Sciatic nerve (tissue), 2 donors: ENCODE results near the gene SLC16A11. TPM values are rescaled to one million over a fixed set of nuclear protein-coding genes. Genes with fewer than 3 reads are reported as not detected.
"Not testable (repeated sequence)": the region's sequence is repeated elsewhere in the genome, so short reads cannot be mapped to it uniquely, and the experiment has no call there.

Source experiments
- ATAC-seq: fragments of 200-7000 bp; cut with Tn5 transposase; one replicate; pipeline ENCODE4 v1.9.1; 2020; ENCODE audit warnings: mild to moderate bottlenecking, moderate library complexity
- DNase-seq: peaks from one replicate; pipeline ENCODE4 v3.0.0-alpha.2; 2020; ENCODE audit warnings: low spot score
- intact Hi-C: fragments of 100-400 bp; cut with DNase I; formaldehyde crosslinking; loops from one replicate; pipeline ENCODE4 v1.14.2; 2022
- total RNA-seq: library from RNA; stranded (reverse); fragmentation: NEBNext Ultra II Directional; extraction: Animal tissue kit (Norgen Biotek cat#: 25700); gene quantifications from one replicate; pipeline ENCODE4 v1.2.1, GENCODE V29; 2021
- donor health status: DM: no; HTN: no; CAD: no.
- donor health status: DM: no; HTN: no; CAD: no.

The SLC16A11 gene
- total RNA-seq, 1 donor from 2014 or later = 0.89 TPM

DNA sequence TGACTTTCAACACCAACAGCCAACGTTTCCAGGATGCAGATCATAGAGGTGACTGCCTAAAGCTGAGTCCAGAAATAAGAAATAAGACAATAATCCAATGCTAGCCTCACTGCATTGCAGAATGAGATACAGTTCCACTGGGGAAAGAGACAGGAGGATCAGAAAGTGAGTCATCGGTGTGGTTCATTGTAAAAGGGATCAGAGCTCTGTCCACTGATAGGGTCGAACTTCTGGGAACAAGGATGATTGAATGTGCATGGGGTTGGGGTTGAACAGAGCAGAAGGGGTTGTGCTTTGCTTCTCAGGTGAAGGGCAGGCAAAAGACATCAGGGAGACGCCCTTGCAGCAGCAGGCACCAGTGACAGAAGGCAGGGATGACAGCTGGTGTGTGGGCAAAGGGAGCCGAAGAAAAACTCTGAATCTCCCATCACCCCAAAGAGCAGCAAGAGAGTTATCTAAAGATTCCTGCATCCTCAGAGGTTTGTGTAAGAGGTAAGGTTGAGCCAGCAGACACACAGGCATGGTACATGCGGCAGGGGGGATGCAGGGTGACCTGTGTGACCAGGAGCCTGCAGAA is 19.7 kb upstream of the SLC16A11 start:
- ATAC-seq (no peak), DNase-seq (no peak)
- intact Hi-C loops = no loop called here

DNA sequence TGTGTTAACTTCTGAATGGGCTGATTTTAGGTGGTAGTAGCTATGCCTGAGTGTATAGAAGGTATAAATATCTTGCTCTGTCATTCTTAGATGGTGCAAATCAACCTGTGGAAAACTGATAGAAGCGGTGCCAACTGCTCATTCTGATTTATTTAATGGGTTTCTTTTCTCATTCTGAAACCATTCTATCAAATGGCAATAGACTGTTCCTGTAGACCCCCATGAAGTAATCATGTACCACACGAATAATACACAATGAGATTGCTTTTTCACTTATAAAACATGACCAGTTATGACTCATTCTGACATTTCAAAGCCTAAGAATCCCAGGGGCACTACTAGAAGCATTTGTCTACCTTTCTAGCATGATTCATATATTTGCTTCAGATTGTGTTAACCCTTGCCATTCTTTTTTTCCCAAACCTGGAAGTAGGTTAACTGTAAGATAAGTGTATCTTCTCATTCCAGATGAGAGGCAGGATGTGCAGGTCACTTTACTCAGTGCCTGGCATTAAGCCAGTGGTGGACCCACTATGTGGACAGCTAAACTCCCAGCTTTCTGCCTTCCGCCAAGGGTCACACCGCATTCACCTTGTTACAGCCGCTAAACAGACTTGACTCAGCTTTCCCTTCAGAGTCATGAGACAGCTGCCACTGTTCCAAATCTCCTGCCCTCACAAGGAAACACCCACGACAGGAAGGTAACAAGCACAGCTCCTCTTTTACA is 16.4 kb upstream of the SLC16A11 start:
- intact Hi-C loops = no loop called here
- ATAC-seq (no peak), DNase-seq (no peak)

DNA sequence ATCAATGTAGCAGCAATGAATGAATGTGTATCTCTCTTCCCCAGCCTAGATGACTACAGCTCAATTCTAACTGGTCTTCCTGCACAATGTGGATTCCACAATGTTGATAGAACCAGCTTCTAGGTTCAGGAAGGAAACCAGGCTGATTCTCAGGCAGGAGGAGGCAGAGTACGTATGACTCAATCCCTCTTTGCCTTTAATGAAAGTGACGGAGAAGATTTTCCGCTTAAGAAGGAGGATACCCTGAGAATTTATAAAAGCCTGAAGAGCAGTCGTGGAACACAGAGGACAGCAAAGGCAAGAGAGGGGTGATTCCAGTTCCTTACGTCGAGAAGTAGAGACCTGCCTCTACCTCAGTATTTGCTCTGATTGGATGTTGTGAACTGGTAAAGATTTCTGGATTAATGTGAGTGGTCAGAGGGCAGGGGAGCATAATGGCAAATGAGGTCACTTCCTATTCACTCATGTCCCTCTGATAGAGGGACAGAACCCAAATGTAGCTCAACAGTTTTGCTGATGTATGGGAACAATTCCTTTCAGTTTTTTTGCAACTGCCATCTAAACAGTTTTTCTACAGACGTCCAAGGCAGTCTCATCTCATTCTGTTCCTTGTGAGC is 15.0 kb upstream of the SLC16A11 start:
- DNase-seq = no peak
- ATAC-seq = no peak
- intact Hi-C loops = no loop called here

DNA sequence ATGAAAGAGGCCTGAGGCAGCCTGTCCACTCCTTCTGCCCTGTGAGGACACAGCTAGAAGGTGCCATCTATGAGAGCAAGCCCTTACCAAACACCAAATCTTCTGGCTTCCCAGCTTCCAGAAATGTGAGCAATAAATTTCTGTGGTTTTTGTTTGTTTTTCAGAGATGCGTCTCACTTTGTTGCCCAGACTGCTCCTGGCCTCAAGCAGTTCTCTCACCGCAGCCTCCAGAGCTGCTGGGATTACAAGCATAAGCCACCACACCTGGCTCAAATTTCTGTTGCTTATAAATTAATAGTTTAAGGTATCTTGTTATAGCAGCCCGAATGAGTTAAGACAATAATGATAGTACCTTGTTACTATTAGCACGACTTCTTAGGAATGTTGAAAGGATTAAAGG is 12.5 kb upstream of the SLC16A11 start:
- intact Hi-C loops = no loop called here

DNA sequence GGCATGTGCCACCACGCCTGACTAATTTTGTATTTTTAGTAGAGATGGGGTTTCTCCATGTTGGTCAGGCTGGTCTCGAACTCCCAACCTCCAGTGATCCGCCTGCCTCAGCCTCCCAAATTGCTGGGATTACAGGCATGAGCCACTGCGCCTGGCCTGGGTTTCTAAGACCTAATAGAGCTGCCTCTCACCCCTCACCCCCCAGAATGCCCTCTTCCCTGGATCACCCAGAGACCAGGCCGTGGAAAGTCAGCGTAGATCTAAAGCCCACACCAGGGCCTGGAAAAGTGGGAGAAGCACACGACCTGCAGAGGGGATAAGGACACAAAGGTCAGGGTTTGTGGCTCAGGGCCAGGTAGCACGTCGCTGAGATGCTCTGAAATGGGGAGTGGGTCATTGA is 6.7 kb upstream of the SLC16A11 start:
- DNase-seq, ATAC-seq, intact Hi-C loops: not testable (repeated sequence)

More for the DNA sequence above, 12.5 kb upstream of the SLC16A11 start:
- no peak for DNase-seq
- no peak for ATAC-seq

DNA sequence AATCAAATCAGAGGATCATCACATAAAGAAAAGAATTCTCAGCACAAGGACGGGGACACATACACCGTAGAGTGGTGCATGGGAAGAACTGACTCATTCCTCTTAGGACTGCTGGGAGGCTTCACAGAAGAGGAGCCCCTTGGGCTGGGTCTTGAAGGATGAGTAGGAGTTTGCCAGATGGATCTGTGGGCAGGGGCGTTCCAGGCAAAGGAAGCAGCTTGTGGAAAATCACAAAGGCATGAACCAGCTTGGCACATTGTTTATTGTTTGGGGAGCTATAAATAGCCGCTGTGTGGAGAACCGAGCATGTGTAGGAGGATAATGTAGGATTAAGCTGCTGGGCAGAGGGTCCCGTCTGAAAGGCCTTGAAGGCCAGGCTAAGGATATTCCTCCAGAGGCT is 5.1 kb upstream of the SLC16A11 start:
- ATAC-seq (no peak), DNase-seq (no peak)
- intact Hi-C loops = loop anchor here (5.0 kb wide), 1 partner anchor 88 kb away; no protein-coding TSS in a partner anchor

DNA sequence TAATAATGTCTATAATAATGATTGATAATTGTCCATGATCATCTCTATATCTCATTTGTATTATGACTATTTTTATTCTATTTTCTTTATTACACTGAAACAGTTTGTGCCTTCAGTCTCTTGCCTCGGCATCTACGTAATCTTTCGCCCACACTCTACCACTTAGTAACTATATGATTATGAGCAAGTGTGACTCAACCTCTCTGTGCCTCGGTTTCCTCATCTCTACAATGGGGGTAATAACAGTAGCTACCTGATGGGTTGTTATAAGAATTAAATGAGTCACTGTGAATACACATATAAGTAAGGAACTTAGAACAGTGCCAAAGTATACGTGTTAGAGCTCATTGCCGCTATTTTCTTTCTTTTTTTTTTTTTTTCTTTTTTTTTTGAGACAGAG is 3.7 kb upstream of the SLC16A11 start:
- no peak for DNase-seq
- ATAC-seq = no peak
- intact Hi-C loops = loop anchor here (5.0 kb wide), 1 partner anchor 90 kb away; no protein-coding TSS in a partner anchor

DNA sequence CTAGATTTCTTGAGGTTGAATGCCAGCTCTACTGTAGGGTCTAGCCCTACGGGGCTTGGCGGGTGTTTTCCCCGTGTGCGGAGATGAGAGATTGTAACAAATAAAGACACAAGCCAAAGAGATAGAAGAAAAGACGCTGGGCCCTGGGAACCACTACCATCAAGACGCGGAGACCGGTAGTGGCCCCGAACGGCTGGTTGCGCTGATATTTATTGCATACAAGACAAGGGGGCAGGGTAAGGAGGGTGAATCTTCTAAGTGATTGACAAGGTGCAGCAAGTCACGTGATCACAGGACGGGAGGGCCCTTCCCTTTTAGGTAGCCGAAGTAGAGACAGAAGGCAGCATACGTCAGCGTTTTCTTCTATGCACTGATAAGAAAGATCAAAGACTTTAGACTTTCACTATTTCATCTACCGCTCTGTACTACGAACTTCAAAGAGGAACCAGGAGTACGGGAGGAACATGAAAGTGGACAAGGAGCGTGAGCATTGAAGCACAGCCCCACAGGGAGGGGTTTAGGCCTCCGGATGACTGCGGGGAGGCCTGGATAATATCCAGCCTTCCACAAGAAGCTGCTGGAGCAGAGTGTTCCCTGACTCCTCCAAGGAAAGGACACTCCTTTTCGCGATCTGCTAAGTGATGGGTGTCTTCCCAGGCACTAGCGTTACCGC is 3.0 kb upstream of the SLC16A11 start:
- not testable (repeated sequence) for DNase-seq, ATAC-seq
- intact Hi-C loops = loop anchor here (5.0 kb wide), 1 partner anchor 90 kb away; no protein-coding TSS in a partner anchor

DNA sequence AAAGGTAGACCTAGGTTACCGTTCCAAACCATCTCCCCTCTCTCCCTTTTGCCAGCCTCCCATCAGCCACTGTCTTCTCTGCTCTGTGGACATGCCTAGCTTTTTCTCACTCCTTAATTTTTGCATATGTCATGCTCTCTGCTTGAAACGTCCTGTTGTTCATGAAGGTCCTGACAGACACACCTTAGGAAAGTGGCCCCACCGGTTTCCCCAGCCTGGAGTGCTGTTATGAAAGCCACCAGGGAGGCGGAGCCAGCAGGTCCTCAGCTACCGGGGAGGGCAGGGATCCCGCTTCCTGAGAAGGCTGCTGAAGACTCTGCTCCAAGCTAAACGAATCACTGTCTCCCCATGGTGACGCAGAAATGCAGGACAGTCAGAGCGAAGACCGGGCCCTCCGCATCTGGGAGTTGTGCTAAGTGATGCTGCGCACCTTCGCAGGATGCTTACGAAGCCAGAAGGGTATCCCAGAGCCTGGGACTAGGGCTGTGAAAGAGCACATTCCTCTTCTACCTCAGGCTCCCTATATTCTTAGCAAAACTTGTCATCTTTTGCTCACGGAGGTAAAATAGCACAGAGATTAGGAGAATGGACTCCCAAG is 2.3 kb upstream of the SLC16A11 start:
- ATAC-seq = peak; percentile 5
- intact Hi-C loops = loop anchor here (5.0 kb wide), 1 partner anchor 91 kb away; no protein-coding TSS in a partner anchor

DNA sequence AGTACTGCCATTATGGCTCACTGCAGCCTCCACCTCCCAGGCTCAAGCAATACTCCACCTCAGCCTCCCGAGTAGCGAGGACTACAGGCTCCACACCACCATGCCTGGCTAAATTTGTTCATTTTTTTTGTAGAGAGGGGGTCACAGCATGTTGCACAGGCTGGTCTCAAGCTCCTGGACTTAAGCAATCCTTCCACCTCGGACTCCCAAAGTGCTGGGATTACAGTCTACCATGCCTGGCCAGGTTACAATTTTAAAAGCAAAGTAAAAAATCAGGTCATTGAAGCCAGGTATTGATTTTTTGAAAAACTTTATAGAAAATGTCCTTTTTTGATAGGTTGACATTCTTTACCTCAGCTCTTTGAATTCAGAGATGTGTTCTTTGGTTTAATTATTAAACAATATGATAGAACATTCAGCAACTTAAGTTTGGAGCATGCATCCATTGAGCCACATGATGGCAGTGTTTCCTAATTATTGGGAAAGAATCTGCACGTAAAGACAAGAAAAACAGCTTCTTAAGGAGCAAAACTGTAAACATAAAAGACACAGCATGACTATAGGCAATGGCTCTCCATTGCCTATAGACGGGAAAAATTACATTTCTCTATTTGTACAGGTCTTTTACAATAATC is 1.7 kb upstream of the SLC16A11 start:
- DNase-seq (no peak), ATAC-seq (peak; percentile 60)
- intact Hi-C loops = loop anchor here (5.0 kb wide), 1 partner anchor 92 kb away; no protein-coding TSS in a partner anchor

More for the DNA sequence above, 2.3 kb upstream of the SLC16A11 start:
- DNase-seq = no peak

DNA sequence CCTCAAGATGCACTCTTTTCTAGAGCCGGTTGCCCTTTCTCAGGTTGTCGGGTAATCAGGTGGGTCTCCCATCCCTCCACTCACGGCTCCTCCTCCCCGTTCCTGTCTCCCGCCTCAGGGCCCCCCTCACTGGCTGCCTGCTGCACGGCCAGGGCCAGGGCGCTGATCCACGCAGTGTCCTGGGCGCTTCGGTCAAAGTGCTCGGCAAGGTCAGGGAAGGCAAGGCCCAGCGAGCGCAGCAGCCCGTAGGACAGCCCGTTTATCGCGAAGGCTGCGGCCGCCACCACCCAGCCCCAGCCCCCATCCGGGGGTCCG is 753 bp downstream of the SLC16A11 start:
- no peak for DNase-seq
- intact Hi-C loops = no loop called here
- peak; percentile 43 for ATAC-seq

DNA sequence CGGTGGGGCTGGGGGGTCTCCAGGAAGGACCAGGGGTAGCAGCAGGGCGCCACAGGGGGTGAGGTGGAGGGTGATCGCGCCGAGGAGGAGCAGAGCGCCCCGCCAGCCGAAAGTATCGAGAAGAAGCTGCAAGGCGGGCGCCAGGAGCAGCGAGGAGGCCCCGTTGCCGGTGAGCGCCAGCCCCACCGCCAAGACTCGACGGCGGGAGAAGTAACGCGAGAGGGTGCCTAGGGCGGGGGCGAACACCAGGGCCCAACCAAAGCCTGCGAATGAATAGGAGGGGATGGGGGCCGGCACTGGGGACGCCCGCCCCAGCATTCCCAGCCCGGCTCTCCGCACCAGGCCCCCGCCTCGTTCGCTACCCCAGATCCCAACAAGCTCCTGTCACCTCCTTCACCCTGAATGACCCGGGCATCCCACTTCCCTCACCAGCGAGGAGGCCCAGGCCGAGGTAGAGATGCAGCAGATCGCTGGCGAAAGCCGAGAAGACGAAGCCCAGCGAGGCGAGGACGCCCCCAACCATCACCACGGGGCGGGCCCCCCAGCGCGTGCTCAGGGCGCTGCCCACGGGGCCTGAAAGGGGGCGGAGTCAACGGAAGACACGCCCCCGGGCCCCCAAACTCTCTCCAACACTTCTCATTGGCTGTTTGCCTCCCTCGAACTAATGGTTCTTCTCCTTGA is 1.3 kb downstream of the SLC16A11 start:
- DNase-seq (no peak), ATAC-seq (peak; percentile 23)
- intact Hi-C loops = no loop called here

DNA sequence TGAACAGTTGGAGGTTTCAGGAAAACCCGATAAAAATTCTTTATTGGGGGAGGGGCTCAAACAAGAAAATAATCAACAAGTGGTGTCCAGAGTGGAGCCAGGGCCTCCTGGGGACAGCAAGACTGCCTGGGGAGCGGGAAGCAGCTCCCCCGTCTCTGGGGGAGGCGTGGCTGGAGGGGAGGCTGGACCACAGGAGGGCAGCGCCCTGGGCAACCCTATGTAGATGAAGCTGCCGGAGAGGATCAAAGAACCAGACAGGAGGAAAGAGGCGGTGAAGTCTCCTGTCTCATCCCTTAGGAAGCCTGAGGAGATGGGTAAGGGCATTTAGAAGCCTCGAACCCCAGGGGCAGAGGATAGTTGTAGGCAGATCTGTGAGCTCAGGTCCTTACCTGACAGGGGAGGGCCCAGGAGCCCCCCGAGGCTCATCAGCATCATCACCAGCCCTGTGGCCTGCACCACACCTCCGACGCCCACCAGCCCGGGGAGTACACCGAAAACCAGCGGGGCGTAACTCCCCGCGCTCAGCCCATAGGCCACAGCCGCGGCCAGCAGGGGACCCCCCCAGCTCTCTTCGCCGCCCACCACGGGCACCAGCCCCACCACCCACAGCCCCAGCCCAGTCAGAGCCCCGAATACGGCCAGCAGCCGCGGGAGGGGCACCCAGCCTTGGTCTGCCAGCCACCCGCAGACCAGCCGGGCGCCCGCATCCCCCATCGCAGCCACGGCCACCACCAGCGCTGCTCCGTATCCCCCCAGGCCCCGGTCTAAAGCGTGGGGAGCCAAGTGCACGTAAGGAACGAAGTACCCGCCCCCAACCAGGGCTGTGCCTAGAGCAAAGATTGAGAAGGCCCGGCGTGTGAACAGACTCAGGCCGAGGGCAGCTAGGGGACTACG is 2.0 kb downstream of the SLC16A11 start:
- DNase-seq = no peak
- peak; percentile 25 for ATAC-seq
- intact Hi-C loops = no loop called here

DNA sequence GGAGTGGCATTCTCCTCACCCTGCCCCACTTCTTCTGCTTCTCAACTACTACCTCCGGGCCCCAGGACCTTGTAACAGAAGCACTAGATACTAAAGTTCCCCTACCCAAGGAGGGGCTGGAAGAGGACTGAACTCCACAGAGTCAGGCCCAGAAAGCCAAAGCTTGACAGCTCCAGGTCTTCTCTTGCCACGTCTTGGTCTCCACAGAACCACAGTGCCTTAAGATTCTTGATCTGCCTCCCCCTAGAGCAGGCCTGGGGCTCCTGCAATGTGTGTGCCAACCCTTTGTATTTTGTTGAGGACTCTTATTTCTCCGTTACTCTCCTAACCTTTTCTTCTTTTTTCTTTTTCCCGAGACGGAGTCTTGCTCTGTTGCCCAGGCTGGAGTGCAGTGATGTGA is 4.1 kb downstream of the SLC16A11 start:
- intact Hi-C loops = no loop called here
- no peak for ATAC-seq

DNA sequence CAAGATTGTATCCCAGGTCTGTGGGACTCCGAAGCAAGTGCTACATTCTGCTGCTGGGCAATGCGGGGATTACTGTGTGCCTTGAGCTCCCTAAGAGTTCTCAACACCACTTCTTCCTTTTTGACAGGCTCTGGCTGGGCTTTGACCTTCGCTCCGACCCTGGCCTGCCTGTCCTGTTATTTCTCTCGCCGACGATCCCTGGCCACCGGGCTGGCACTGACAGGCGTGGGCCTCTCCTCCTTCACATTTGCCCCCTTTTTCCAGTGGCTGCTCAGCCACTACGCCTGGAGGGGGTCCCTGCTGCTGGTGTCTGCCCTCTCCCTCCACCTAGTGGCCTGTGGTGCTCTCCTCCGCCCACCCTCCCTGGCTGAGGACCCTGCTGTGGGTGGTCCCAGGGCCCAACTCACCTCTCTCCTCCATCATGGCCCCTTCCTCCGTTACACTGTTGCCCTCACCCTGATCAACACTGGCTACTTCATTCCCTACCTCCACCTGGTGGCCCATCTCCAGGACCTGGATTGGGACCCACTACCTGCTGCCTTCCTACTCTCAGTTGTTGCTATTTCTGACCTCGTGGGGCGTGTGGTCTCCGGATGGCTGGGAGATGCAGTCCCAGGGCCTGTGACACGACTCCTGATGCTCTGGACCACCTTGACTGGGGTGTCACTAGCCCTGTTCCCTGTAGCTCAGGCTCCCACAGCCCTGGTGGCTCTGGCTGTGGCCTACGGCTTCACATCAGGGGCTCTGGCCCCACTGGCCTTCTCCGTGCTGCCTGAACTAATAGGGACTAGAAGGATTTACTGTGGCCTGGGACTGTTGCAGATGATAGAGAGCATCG is 5.6 kb downstream of the SLC16A11 start:
- intact Hi-C loops = no loop called here
- DNase-seq = no peak
- ATAC-seq = no peak

More for the DNA sequence above, 4.1 kb downstream of the SLC16A11 start:
- no peak for DNase-seq

DNA sequence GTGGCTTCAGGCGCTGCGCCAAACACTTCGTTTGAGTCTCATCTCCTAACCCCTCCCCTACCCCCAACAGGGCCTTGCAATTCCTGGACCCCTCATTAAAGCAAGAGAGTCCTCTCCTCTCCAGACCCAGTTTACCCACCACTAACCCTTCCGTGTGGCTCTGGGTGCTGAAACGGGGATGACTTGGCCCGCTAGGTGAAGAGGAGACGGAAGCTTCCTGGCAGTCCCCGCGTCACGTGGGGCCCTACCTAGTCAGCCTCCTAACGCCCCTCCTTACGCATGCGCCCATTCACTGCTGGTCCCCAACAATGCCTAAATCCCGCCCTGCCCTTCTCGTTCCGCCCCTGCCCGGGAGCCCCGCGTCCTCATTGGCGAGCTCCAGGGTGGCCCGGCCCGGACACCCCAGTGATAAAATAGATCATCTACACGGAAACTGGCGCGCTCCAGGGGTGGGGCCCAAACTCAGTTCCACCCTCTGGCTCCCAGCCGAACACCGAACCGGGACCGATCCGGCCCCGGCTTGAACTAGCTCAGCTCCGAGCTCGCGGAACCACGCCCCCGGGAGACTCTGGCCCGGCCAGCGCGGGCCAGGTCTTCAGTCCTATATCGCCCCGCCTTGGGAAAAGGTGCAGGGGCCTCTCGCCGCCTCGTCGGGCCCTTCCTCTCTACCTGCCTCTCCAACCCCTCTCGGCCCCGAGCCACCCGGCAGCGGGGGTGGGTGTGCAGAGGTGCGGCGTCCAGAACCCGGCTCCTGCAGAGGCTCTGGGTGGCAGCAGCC is 8.1 kb downstream of the SLC16A11 start, which contains the start of gene SLC16A13:
SLC16A13 (plus strand) TSS at position 425 of the 778 bp plus-strand sequence. CDS start 368 bp downstream, outside the sequence.
- intact Hi-C loops = no loop called here
- peak; percentile 97 for ATAC-seq
- peak; percentile 90 for DNase-seq
